PC-9 (cell line): ENCODE results near the gene IL18RAP. TPM values are rescaled to one million over a fixed set of nuclear protein-coding genes. Genes with fewer than 3 reads are reported as not detected.

Experiments
- BruUV-seq: library from RNA; stranded (reverse); fragments of 400-500 nt; replicated peaks from 2 replicates; lab custom pipeline; 2021; lab: Mats Ljungman, UMichigan
- CTCF ChIA-PET: fragments of 300-600 bp; sonication (Branson Sonifier 250); formaldehyde crosslinking; loops from one replicate; lab custom pipeline; 2022; ENCODE audit warnings: antibody characterized with exemption; lab: Charles Lee
- POLR2A ChIA-PET: fragments of 300-600 bp; sonication (Branson Sonifier 250); formaldehyde crosslinking; loops from one replicate; lab custom pipeline; 2022; ENCODE audit warnings: antibody characterized with exemption; ENCODE audit not compliant: unreplicated experiment; lab: Charles Lee
- DNase-seq, 2 experiments: peaks; one replicate each; pipeline versions ENCODE4 v3.0.0 to v3.0.0-alpha.2; 2015 to 2022; ENCODE audit warnings: mixed read lengths in 1 of 2
- H2AFZ ChIP-seq: fragments of 200-600 bp; sonication (generic); 2 replicates; pipeline ENCODE4 v1.8.1; 2017; ENCODE audit warnings: antibody characterized with exemption
- H3F3A ChIP-seq: fragments of 200-600 bp; sonication (generic); 2 replicates; pipeline ENCODE4 v1.8.1; 2017; ENCODE audit warnings: antibody characterized with exemption, mild to moderate bottlenecking, low read depth; ENCODE audit not compliant: insufficient read depth
- H3K27ac ChIP-seq: fragments of 200-600 bp; sonication (generic); 2 replicates; pipeline ENCODE4 v1.6.1; 2016; ENCODE audit warnings: mixed run types
- H3K27me3 ChIP-seq: fragments of 200-600 bp; sonication (generic); 2 replicates; pipeline ENCODE4 v1.6.1; 2016; ENCODE audit warnings: low read depth, mixed run types; ENCODE audit not compliant: insufficient read depth
- H3K36me3 ChIP-seq: fragments of 200-600 bp; sonication (generic); 2 replicates; pipeline ENCODE4 v1.6.1; 2016; ENCODE audit warnings: low read depth, mixed run types
- H3K4me1 ChIP-seq: fragments of 200-600 bp; sonication (generic); replicated peaks from 2 replicates; pipeline ENCODE4 v1.6.1; 2016; ENCODE audit warnings: mixed run types; ENCODE audit not compliant: insufficient read depth
- H3K4me2 ChIP-seq: fragments of 200-600 bp; sonication (generic); 2 replicates; pipeline ENCODE4 v1.6.1; 2017; ENCODE audit warnings: mixed run types
- H3K4me3 ChIP-seq: fragments of 200-600 bp; sonication (generic); 2 replicates; pipeline ENCODE4 v1.6.1; 2016; ENCODE audit warnings: mixed run types
- H3K79me2 ChIP-seq: fragments of 200-600 bp; sonication (generic); 2 replicates; pipeline ENCODE4 v1.6.1; 2017; ENCODE audit warnings: low read depth, mixed run types
- H3K9me2 ChIP-seq: fragments of 200-600 bp; sonication (generic); 2 replicates; pipeline ENCODE4 v1.8.1; 2017; ENCODE audit warnings: mild to moderate bottlenecking; ENCODE audit not compliant: insufficient read depth
- H3K9me3 ChIP-seq: fragments of 200-600 bp; sonication (generic); 2 replicates; pipeline ENCODE4 v1.8.1; 2016; ENCODE audit warnings: low read depth; ENCODE audit not compliant: insufficient read depth
- H4K20me1 ChIP-seq: fragments of 200-600 bp; sonication (generic); 2 replicates; pipeline ENCODE4 v1.8.1; 2017; ENCODE audit not compliant: insufficient read depth
- EZH2 ChIP-seq: fragments of 200-600 bp; sonication (generic); IDR thresholded peaks from 2 replicates; pipeline ENCODE4 v1.8.0; 2017; ENCODE audit warnings: antibody characterized with exemption, low read depth
- intact Hi-C: fragments of 100-400 bp; cut with micrococcal nuclease; formaldehyde crosslinking; loops from one replicate; pipeline ENCODE4 v1.10.0; 2022; ENCODE audit not compliant: unreplicated experiment
- total RNA-seq: library from RNA; stranded (reverse); gene quantifications from 2 replicates; pipeline ENCODE4 v1.2.3, GENCODE V29; 2021
- TF ChIP-seq, protein P1 (sequence below): fragments of 200-600 bp; sonication (generic); conservative IDR thresholded peaks from 2 replicates; pipeline ENCODE4 v1.6.1; 2017; ENCODE audit warnings: mixed run types, antibody characterized with exemption, mild to moderate bottlenecking, moderate library complexity

Gene IL18RAP
- total RNA-seq, 1 experiment from 2014 or later, result not detected

DNA sequence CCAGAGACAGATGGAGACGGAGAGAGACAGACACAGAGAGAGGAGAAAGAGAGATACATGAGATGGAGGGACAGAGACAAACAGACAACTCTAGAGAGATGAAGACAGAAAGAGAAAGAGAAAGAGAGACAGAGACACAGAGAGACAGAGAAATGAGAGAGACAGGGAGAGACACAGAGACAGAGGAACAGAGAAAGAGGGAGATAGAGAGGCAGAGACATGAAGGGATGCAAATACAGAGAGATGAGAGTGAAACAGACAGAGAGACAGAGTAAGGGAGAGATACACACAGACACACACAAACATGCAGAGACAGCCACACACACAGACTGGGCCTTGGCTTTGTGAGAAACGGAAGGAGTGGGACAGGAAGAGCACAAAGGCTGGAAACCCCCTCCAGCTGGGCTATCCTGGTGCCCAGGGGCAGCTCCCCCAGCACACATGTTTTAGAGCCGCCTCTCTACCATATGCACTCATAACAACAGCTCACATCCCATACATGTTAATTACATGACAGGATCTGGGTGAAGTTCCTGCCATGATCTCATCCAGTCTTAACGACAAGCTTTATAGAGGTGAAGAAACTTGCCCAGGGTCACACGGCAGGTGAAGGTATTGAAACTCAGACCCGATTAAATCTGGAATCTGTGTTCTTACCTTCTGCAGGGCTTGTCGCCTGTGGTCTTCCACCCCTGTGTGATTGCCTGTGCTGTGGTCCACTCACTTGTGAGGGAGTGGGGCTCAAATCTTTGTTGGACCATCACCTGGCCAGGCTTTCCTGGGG, 35.0 kb upstream of the IL18RAP start:
- Histone ChIP-seq H3K79me2 (no peaks in the 10 kb centered on the region), H3F3A (no peaks in the 10 kb centered on the region), H3K9me2 (no peaks in the 10 kb centered on the region), H3K4me1 (no peaks in the 10 kb centered on the region), H3K9me3 (no peaks in the 10 kb centered on the region; the same call in 1 of the 2 replicates), H3K4me3 (no peak overlapping the region), H2AFZ (no peak overlapping the region), H3K4me2 (no peak overlapping the region), H3K27ac (no peak overlapping the region), H3K27me3 (no peaks in the 10 kb centered on the region), H3K36me3 (peaks cover 6% of the 10 kb centered on the region; the same call in 1 of the 2 replicates), H4K20me1 (no peaks in the 10 kb centered on the region)
- DNase-seq, result no peak
- intact Hi-C loops, result no loop called here
- BruUV-seq, result no TSS peak
- POLR2A ChIA-PET, result no interaction called here
- CTCF ChIA-PET, result no interaction called here
- TF ChIP-seq, protein P1, sequence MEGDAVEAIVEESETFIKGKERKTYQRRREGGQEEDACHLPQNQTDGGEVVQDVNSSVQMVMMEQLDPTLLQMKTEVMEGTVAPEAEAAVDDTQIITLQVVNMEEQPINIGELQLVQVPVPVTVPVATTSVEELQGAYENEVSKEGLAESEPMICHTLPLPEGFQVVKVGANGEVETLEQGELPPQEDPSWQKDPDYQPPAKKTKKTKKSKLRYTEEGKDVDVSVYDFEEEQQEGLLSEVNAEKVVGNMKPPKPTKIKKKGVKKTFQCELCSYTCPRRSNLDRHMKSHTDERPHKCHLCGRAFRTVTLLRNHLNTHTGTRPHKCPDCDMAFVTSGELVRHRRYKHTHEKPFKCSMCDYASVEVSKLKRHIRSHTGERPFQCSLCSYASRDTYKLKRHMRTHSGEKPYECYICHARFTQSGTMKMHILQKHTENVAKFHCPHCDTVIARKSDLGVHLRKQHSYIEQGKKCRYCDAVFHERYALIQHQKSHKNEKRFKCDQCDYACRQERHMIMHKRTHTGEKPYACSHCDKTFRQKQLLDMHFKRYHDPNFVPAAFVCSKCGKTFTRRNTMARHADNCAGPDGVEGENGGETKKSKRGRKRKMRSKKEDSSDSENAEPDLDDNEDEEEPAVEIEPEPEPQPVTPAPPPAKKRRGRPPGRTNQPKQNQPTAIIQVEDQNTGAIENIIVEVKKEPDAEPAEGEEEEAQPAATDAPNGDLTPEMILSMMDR, result no peak
- no peak for TF ChIP-seq EZH2

DNA sequence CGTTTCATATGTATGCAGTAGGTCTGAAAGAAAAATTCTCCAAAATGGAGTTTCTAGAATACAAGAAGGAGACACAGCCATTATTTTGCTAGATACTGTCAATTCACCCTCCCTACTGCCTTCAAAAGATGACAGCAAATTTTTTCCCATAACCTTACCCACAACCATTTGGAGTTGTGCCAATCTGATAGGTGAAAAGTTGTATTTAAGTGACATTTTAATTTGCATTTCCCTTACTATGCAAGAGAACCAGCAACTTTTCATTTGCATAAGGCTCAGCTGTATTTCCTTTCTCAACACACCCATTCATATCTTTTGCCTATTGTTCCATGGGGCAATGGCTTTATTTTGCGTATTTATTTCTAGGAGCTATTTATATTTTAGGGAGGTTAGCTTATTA, 31.4 kb upstream of the IL18RAP start:
- no peak for DNase-seq
- POLR2A ChIA-PET, result no interaction called here

DNA sequence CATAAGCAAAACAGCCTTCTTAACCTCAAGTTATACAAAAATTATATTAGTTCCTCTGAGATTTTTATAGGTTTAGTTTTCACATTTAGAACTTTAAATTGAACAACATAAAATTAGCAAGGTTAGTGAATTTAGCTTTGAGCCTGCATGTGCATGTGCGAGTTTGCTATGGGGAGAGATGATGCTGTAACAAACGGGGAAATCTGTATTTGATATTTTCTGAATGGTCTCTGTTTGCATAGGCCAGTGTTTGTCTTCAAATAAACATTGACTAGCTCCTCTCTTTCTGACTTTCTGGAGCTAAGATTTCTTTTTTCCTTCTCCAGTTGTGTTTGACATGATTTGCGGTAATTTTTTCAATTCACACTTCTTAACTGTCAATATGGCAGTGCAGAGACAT, 30.9 kb upstream of the IL18RAP start:
- no TSS peak for BruUV-seq
- H4K20me1 ChIP-seq, result no peaks in the 10 kb centered on the region
- no peaks in the 10 kb centered on the region for H3K9me3 ChIP-seq
- H3K36me3 ChIP-seq, result no peaks in the 10 kb centered on the region
- DNase-seq, result no peak
- H3K9me2 ChIP-seq, result 0 out of 2 replicates have a peak, but pooled peaks cover 4% of the 10 kb centered on the region
- H3F3A ChIP-seq, result no peaks in the 10 kb centered on the region
- H3K4me2 ChIP-seq, result no peak overlapping the region
- TF ChIP-seq, protein P1, result no peak
- no peak for TF ChIP-seq EZH2
- H3K27me3 ChIP-seq, result no peaks in the 10 kb centered on the region
- H2AFZ ChIP-seq, result no peak overlapping the region
- no peak overlapping the region for H3K27ac ChIP-seq
- intact Hi-C loops, result no loop called here
- H3K4me1 ChIP-seq, result no peaks in the 10 kb centered on the region
- CTCF ChIA-PET, result no interaction called here
- POLR2A ChIA-PET, result no interaction called here
- H3K79me2 ChIP-seq, result no peaks in the 10 kb centered on the region
- no peak overlapping the region for H3K4me3 ChIP-seq

More for the DNA sequence above, 31.4 kb upstream of the IL18RAP start:
- intact Hi-C loops, result no loop called here
- Histone ChIP-seq H3K79me2 (no peaks in the 10 kb centered on the region), H3F3A (no peaks in the 10 kb centered on the region), H3K4me3 (no peak overlapping the region), H3K9me2 (0 out of 2 replicates have a peak, but pooled peaks cover 4% of the 10 kb centered on the region), H3K27me3 (no peaks in the 10 kb centered on the region), H3K9me3 (no peaks in the 10 kb centered on the region), H2AFZ (no peak overlapping the region), H3K4me1 (no peaks in the 10 kb centered on the region), H3K27ac (no peak overlapping the region), H3K36me3 (no peaks in the 10 kb centered on the region), H4K20me1 (no peaks in the 10 kb centered on the region), H3K4me2 (no peak overlapping the region)
- no TSS peak for BruUV-seq
- CTCF ChIA-PET, result no interaction called here
- TF ChIP-seq, protein P1, result no peak
- no peak for TF ChIP-seq EZH2
